IPS-NIHi7 (cell line): Measurements from ENCODE around the gene EEA1.
"Not testable (repeated sequence)": the region's sequence is repeated elsewhere in the genome, so short reads cannot be mapped to it uniquely, and the experiment has no call there.

Experiments used
- DNase-seq: peaks from one replicate; pipeline ENCODE4 v3.0.0; 2012; ENCODE audit warnings: mixed read lengths; ENCODE audit errors: extremely low spot score

Gene EEA1

DNA sequence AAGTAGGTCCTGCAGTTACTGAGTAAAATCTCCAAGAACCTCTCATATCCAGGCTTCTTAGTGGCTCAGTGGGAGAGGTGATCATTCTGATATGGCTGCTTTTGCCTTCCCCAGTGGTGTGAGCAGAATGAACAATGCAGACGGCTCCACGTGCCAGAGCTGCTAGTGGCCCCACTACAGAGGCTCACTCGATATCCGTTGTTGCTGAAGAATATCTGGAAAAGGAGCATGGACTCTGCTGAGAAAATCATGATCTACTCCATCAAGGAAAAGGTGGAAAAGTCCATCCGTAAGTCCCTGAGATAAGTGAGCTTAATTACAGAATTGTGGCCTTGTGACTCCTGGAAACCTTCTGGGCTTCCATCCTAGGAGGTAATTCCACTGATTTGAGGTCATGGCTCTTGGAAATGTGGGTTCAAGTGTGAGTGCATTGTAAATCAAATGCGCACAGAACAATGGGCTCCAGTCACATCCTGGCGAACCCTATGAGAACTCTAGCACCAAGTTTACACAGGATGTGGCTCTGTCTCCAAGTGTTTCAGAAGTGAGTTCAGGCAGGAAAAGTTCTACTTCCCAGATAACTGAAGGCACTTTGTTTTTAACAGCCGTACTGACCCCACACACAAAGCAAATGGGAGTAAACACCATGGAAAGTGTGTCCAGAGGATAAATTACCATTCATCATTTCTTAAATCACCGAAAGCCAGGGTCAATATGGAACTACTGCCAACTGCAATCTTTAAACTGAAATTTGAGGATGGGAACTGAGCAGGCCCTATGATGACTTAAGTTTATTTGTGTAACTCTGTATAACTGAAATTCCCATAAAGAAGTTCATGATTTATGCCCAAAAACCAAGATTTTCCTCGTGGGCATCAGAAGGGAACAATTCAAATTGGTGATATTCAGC, 174.9 kb downstream of the EEA1 start:
- no peak for DNase-seq

DNA sequence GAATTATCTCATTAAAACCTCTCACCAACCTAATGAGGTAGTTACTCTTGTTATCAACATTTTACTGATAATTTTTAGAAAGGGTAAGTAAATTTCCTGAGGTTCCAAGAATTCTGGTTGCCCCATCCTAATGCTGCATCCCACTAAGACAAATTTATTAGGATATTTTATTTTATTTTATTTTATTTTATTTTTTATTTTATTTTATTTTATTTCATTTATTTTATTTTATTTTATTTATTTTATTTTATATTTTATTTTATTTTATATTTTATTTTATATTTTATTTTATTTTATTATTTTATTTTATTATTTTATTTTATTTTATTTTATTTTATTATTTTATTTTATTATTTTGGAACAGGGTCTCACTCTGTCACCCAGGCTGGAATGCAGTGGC, 179.4 kb downstream of the EEA1 start:
- not testable (repeated sequence) for DNase-seq

DNA sequence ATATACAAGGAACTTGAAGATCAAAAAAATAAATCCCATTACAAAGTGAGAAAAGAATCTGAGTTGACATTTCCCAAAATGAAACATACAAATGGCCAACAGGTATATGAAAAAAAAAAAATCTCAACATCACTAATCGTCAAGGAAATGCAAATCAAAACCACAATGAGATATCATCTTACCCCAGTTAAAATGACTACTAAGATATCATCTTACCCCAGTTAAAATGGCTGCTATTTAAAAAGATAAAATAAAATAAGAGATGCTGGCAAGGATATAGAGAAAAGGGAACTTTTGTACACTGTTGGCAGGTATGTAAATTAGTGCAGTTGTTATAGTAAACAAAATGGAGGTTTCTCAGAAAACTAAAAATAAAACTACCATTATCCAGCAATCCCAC, 181.9 kb downstream of the EEA1 start:
- DNase-seq, result no peak

DNA sequence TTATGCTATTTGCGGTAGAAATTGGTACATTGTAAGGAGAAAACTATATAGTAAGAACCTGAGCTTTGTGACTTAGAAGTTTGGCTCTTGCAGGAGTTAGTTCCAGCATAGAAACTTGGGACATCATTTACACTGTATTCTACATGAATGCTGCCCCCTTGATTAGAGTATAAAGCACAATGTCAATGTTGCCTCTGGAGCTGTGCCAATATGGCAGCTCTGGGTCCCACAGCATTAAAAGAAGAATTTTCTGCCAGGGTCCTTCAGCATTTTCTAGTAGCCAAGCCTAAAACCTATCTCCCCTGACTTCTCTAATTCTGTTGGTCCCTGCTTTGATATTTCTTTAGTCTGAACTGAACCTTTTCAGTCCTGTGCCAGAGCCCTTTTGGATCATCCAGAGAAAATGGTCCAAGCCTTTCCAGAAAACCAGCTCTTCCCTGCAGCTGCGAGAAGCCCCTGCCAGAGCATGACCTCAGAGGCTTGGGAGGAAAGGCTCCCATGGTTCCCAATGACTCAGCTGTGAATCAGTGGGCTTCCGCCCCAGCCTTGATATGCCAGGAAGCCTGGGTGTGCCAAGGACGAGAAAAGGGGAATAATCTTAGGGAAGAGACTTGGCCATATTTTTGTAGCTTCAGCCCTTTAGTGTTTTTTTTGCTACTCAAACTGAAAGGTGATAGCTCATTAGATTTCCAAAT, 183.1 kb downstream of the EEA1 start:
- peak; percentile 27 for DNase-seq

DNA sequence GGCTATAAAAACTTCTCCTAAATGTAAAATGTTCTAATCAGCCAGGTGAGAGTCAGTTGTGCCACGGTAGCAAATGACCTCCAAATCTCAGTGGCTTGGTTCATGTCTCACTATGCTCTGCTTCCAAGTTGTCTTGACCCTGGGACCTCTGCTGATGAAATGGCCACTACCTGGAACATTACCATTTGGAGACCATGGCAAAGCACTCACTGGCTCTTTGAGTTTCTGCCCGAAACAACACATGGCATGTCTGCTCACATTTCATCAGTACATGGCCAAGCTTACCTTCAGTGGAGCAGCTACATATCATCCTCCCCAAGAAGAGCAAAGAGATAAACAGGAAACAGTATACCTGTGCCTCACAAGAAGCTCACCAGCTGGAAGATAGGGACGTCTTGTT, 186.1 kb downstream of the EEA1 start:
- no peak for DNase-seq

DNA sequence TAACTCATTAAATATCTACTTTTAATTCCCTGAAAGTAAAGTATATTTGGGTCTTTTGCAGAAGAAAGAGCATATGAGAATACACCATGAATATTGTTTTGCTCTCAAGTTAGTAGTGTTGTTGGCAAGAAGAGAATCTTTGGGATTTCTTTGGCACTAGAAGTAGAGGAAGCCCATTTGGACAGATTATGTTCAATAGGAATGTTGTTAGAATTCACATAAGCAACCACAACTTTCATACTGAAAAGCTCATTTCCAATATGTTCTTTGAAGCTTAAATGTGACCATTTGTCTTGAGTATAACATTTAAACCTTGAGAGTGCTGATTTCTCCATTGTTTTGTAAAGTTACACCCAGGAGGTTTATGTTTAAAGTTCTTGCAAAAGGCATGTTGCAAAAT, 188.7 kb downstream of the EEA1 start:
- DNase-seq, result no peak

DNA sequence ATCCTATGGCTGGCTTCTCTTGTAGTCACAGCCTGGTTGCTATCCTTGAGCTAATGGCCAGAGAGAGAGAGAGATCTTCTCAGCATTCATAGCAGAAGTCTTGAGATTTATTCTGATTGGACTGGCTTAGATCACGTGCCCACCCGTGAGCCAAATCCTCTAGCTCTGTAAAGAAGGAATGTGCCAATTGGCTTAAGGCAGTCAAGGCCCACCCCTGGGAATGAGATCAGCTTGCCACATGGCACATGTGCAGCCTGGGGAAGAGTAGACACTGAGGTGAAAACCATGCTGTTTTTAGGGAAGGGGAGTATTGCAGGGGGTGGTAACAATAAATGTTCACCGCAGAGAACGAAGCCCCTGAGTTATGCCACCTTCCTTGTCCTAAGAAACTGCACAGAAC, 190.0 kb downstream of the EEA1 start:
- no peak for DNase-seq

DNA sequence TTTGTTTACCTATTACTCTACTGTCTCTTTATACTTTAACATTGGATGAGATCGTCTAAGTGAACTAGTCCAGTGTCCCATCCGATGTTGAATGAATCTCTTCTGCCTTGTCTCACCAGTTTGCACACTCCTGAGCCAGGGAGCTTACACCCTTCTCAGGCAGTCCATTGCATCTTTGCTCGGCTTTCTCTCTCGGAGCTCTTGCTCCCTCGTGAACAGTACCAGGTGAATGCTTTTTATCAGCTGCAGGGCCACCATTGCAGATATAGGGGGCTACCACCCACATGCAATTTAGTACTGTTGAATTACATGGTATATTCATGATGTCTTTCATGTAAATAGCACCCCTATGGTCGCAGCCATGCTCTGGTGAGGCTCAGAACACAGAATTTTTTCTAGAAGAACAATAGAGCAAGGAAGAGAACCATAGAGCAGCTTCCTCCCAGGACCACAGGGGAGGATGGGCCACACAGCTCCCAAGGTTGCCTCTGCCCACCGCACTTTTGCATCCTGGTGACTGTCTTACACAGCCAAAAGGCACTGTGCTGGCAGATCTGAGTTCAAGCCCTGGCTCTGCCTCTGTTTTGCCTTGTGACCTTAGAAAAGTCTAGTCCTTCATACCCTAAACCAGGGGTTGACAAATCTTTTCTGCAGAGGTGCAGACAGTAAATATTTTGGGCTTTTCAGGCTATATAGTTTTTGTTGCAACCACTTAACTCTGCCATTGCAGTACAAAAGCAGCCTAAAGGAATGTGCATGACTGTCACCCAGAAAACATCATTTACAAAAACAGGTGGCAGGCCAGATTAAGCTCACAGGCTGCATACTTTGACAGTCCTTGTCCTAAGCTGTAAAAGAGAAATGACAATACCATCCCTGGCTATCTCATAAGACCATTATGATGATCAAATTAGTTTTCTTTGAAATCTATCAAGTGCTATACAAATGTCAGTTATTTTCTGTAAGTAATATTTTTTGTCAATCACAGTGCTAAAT, 190.9 kb downstream of the EEA1 start:
- DNase-seq, result no peak

DNA sequence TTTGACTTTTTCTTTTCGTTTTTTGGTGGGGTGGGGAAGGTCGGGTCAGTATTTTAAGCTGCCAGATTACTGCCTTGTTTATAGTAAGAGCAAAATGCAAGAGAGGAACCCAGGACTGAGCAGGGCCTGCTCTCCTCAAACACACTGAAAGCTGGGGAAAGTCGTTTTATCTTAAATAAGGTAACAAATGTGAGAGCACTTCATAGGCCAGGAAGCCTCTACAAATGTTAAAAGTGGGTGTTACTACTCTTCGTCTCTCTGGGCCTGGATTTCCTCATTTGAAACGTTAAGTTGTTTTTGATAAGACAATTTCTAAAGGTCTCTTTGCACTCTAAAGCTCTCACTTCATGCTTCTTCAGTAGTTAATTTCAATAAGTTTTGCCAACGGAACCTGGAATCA, 192.5 kb downstream of the EEA1 start:
- no peak for DNase-seq

DNA sequence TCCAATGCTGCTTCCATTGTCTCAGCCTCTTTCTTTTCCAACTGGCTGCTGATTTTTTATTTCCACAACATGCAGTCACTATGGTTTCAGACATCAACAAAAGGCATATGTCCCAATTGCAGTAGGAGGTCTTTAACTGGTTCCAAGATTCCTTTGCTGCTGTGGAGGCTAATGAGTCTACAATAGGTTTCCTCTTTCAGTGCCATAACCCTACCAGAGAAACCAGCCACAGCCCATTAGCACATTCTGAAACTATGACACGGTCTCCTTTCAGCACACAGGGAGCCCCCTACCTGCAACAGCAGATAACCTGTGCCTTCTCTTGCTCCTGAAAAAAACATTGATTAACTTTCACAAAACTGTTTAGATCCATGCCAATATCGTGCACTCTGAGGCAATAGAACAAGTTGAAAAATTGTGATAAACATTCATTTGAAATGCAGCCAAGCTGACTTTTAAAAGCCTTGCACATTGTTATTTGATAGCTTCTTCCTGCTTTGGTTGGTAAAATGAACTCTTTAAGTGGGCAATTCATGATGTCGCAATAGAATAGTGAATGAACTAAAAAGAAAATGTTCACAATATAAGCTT, 193.9 kb downstream of the EEA1 start:
- no peak for DNase-seq

DNA sequence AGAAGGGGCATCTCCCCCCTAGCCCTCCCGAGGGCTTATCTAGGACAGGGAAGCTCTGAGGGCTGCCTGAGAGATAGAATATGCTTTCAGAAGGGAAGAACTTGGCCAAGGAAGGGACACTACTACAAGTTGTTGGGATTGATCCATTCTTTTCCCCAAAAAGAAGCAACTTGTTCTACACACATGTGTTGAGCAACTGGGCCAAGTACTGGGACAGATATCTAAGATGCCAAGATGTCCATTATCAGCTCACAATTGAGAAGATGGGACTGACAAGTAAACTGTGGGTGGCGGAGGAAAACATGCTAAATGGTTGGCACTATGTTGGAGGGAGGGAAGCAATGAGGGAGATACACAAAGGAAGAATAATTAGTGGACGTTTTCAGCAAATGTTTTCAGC, 195.4 kb downstream of the EEA1 start:
- DNase-seq, result no peak

DNA sequence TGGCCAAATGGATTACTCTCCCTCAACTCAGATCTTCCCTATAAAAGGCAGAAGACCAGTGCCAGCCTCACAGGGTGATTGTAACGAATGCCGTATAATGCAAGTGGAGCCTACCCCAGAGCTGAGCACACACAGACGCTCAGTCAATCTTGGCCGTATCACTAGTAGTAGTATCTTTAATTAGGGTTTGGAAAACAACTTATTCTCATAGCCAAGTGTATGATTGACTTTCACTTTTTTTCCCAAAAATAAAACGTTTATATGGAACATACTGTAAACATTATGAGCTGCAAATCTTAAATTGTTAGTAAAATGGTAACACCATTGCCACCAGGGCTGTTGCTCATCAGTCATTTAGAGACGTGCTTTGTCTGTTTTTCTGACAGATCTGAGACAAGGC, 195.9 kb downstream of the EEA1 start:
- DNase-seq, result no peak

DNA sequence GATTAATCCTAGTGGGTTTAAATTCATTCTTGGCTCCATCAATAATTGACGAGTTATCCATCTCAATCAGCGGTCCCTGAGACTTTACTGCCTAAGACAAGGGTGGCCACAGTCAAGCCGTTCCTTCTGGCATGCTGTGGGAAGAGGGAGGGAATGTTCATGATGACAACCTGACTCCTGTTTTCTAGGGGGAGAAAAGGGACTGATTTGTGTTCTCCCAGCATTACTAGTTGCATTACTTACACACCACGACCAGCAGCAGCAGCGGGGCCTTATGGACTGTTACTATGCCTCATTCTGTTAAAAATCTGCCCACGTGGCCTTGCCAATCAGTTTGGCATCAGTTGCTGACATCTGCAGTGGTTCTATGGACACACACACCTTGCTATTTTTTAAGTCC, 196.4 kb downstream of the EEA1 start:
- DNase-seq, result no peak

DNA sequence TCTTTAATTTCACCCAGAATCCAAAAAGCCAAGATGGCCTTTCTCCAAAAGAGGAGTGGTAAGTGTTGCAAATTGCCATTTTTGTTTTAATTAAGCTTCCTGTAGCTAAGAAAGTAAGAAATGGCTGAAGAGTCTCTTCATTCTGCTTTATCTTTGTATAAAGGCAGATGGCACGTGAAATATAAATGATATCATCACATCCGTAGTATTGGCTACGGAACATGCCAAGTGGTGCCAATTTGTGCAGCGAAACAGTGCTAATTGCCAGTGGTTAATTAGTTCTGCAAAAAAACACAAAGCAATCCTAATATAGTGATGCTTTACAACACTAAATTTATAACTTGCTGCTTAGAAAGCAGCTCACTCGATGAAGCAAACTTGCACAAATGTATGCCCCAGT, 196.9 kb downstream of the EEA1 start:
- DNase-seq, result no peak

DNA sequence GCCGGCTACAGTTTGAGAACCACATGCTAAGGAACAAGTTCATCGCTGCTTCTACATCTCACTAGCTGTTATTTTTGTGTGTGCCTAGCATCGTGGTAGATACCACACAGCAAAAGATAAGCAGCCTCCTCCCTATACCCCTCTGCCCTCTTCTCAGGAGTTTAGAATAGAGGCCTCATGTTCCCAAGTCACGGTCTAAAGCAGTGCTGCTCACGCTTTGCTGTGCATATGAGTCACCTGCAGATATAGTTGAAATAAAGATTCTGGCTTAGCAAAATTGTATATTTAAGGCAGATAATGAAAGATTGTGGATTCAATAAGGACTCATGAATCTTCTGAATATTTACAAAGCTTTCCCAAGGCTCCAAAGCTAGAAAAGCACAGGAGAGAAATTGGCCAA, 198.3 kb downstream of the EEA1 start:
- DNase-seq, result no peak

DNA sequence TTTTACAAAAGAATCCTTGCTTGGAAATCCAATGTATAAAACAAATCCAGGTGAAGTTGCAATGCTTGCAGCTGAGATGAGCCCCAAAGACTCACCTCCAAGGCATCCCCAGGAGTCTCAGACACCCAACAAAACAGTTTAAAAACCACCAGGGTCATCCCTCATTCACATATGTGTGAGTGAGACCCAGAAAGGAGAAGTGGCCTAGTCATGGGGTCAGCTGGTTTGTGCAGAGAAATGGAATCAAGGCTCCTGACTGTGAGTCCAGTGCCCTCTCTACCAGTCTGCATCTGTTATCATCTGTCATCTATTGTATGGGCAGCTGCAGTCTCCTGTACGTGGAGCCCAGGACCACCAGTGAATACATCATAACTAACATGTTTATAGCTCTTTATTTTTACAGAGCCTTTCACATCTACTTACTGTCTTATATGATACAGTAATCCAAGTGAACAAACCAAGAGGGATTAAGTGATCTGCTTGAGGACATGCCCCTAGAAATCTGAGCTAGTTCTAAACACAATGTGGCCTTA, 199.3 kb downstream of the EEA1 start:
- DNase-seq, result no peak

DNA sequence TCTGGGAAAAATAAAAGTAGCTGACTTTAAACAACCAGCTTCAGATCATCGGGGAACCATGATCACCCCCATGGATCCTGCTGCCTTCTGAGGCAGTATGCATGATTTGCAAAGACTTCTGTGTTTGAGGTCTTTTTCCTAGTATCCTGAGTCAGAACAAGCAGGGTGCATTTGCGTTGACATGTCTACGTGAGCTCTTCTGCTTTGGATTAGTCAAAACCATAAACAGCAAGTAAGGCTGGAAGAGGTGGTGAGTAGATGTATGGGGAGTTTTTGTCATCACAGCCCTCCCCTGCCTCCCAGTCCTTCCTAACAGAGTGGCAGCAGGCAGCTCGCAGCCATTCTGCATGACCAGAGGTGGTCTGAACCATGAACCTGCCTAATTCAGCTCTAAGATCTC, 202.2 kb downstream of the EEA1 start:
- no peak for DNase-seq

DNA sequence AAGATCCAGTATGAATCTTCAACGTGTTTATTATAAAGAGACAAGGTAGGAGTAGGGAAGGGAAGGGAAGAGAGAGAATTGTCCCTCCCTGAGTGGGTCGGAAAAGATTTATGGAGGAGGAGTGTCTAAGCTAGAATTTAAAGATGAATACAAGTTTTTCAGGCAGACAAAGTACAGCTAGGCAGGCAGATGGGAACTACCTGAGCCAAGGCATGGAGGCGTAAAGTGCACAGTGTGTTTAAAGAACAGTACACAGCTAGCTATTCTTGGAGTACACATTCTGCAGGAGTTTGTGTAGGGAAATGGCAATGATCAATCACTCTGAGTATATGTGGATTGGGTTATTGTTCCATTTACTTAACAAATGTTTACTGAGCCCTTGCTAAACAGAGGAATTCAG, 206.2 kb downstream of the EEA1 start:
- DNase-seq, result no peak

DNA sequence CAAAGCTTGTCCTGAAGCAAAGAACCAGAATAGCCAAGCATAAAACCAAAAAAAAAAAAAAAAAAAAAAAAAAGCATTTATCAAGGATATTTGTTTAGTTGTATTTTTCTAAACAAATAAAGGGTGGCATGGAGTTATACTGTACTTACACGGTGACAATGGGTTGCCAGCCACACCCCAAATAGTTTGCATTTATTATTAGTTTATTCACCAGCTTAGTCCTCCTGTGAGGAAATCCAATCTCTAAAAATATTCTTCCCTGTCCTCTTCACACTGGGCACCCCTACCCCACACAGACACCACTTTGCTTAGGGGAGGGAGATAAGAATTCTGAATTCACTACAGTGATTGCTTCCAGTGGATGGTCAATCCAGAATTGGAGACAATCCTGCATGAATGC, 207.4 kb downstream of the EEA1 start:
- no peak for DNase-seq

DNA sequence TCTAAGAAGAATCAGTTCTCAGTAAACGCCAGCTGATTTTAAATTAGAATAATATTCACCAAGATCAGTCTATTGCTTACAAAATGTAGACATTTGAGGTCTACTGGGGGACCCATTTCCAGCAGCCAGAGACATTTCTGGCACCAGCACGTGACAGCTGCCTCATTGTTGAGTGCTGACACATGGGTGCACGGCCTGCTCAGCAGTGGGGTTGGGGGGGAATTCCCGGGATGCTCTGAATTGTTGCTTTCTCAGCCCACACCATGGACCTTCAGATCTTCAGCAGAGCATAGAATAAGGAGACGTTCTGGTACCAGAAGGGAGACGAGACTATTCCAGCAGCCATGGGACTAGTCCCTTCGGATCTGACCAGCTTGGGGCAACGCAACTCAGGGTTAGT, 208.0 kb downstream of the EEA1 start:
- DNase-seq, result no peak
